ENCODE results near the gene MRPL18.
"Not testable (repeated sequence)": the region's sequence is repeated elsewhere in the genome, so short reads cannot be mapped to it uniquely, and the experiment has no call there.

The MRPL18 gene

GRCh38 chr6:159790149-159790955 is at the start of gene MRPL18:
Gene MRPL18, plus strand, starts transcription at chr6:159790467. Its CDS starts 121 bp downstream, at chr6:159790588.
- peak; percentile 79 to 84 for DNase-seq (ENCODE audit: low read depth in 2 of 2)

- no peak for DNase-seq (ENCODE audit: low read depth in 2 of 2)
Measured at GRCh38 chr6:159742165-159742564, 48.1 kb upstream of the MRPL18 start.

GRCh38 chr6:159745081-159745480 is 45.2 kb upstream of the MRPL18 start:
- no peak for DNase-seq (ENCODE audit: low read depth in 2 of 2)

GRCh38 chr6:159746759-159747158 is 43.5 kb upstream of the MRPL18 start:
- DNase-seq (ENCODE audit: low read depth in 2 of 2): no peak

GRCh38 chr6:159748127-159748526 is 42.1 kb upstream of the MRPL18 start:
- DNase-seq (ENCODE audit: low read depth in 2 of 2): not testable (repeated sequence)

GRCh38 chr6:159751448-159751847 is 38.8 kb upstream of the MRPL18 start:
- no peak for DNase-seq (ENCODE audit: low read depth in 2 of 2)

- no peak for DNase-seq (ENCODE audit: low read depth in 2 of 2)
Measured at GRCh38 chr6:159753081-159753872, 37.0 kb upstream of the MRPL18 start.

GRCh38 chr6:159754401-159754800 is 35.9 kb upstream of the MRPL18 start:
- DNase-seq (ENCODE audit: low read depth in 2 of 2): no peak

- DNase-seq (ENCODE audit: low read depth in 2 of 2): no peak
Measured at GRCh38 chr6:159754959-159755914, 35.0 kb upstream of the MRPL18 start.

- DNase-seq (ENCODE audit: low read depth in 2 of 2): no peak
Measured at GRCh38 chr6:159756508-159756907, 33.8 kb upstream of the MRPL18 start.

GRCh38 chr6:159758031-159759001 is 32.0 kb upstream of the MRPL18 start:
- no peak for DNase-seq (ENCODE audit: low read depth in 2 of 2)

GRCh38 chr6:159759645-159760044 is 30.6 kb upstream of the MRPL18 start:
- no peak for DNase-seq (ENCODE audit: low read depth in 2 of 2)

- no peak for DNase-seq (ENCODE audit: low read depth in 2 of 2)
Measured at GRCh38 chr6:159760602-159761057, 29.6 kb upstream of the MRPL18 start.

- no peak for DNase-seq (ENCODE audit: low read depth in 2 of 2)
Measured at GRCh38 chr6:159761129-159761872, 29.0 kb upstream of the MRPL18 start.

- DNase-seq (ENCODE audit: low read depth in 2 of 2): peak; percentile 85 to 87
Measured at GRCh38 chr6:159761873-159762680, 28.2 kb upstream of the MRPL18 start, which contains the start of gene ACAT2. Gene ACAT2, plus strand, starts transcription at chr6:159762045. Its CDS starts 43 bp downstream, at chr6:159762088.

- DNase-seq (ENCODE audit: low read depth in 2 of 2): no peak
Measured at GRCh38 chr6:159762681-159763293, 27.5 kb upstream of the MRPL18 start.

- no peak for DNase-seq (ENCODE audit: low read depth in 2 of 2)
Measured at GRCh38 chr6:159766906-159767305, 23.4 kb upstream of the MRPL18 start.

- DNase-seq (ENCODE audit: low read depth in 2 of 2): no peak
Measured at GRCh38 chr6:159769470-159769869, 20.8 kb upstream of the MRPL18 start.

All from stimulated activated CD8-positive, alpha-beta memory T cell treated with anti-CD3 and anti-CD28 coated beads, Interleukin-2, amount 100 ng/mL, for 48 hours (primary cell).